ENCODE measurements around the gene EXT2.

Gene EXT2

DNA sequence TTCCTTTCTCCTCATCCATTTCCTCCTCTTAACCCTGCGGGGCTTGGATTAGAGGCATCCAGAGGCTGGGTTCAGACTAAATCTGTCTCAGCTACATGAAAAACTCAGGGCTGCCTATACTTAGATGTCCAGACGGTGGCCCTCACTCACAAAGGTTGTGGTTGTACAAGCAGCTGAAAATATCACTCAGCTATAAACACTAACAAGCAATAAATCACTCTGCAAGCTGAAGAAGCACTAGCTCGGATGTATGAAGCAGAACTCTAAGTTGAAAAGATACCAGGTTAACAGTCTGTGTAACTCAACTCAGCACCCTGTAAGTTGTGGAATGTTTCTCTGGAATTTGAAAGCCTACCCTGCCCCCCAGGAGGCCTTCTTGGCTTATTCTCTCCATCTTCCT, 82.9 kb downstream of the EXT2 start:
- H3K4me1 ChIP-seq (ENCODE audit: control insufficient read depth, insufficient read depth, low read length) = peaks cover 6% of the 10 kb centered on the region
- H3K4me3 ChIP-seq (ENCODE audit: low read depth, low read length) = no peak overlapping the region
- H3K36me3 ChIP-seq (ENCODE audit: control insufficient read depth, insufficient read depth, low read length) = no peaks in the 10 kb centered on the region
- H3K9ac ChIP-seq (ENCODE audit: low read depth, low read length) = no peak overlapping the region
- H3K9me3 ChIP-seq (ENCODE audit: control insufficient read depth, insufficient read depth, low read length) = no peaks in the 10 kb centered on the region
- no peaks in the 10 kb centered on the region for H3K27me3 ChIP-seq (ENCODE audit: control insufficient read depth, insufficient read depth, low read length)

DNA sequence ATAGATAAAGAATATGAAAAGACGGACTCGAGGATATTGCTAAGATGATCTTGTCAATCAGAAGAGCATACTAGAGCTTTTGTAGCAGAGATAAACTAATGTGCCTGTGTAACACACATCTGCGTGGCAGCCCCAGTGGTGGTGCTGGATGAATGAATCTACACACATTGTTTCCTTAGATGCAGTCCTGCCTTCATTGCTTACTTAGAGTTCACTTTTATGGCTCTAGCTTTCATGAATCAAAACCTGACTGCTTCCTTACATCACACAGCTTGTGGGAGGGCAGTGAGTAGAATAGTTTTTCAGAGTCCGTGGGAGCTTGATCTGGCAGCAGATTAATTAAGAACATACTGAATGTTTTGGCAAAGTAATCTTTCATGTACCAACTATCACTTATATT, 83.7 kb downstream of the EXT2 start:
- Histone ChIP-seq H3K36me3 (ENCODE audit: control insufficient read depth, insufficient read depth, low read length) (no peaks in the 10 kb centered on the region), H3K9ac (ENCODE audit: low read depth, low read length) (no peak overlapping the region), H3K9me3 (ENCODE audit: control insufficient read depth, insufficient read depth, low read length) (no peaks in the 10 kb centered on the region), H3K4me1 (ENCODE audit: control insufficient read depth, insufficient read depth, low read length) (peaks cover 6% of the 10 kb centered on the region), H3K27me3 (ENCODE audit: control insufficient read depth, insufficient read depth, low read length) (no peaks in the 10 kb centered on the region), H3K4me3 (ENCODE audit: low read depth, low read length) (no peak overlapping the region)

DNA sequence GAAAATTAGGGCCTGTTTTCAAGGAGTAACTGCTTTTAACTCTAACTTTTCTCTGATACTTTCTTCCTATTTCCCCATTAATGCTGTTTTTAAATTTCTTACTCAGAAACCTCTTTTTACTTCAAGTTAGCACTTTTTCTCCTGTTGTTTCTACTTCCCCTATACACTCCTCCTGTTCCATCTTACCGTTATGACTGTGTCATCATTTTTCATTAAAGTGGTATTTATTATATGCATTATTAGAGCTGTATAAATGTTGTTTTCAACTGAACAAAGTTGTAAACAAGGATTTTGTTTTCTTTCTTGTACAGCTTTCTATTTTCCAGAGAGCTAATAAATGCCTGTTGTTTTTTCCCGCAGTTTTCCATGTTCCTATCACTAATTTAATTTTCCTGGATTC, 84.6 kb downstream of the EXT2 start:
- H3K9me3 ChIP-seq (ENCODE audit: control insufficient read depth, insufficient read depth, low read length) = no peaks in the 10 kb centered on the region
- peaks cover 6% of the 10 kb centered on the region for H3K4me1 ChIP-seq (ENCODE audit: control insufficient read depth, insufficient read depth, low read length)
- H3K27me3 ChIP-seq (ENCODE audit: control insufficient read depth, insufficient read depth, low read length) = no peaks in the 10 kb centered on the region
- no peak overlapping the region for H3K9ac ChIP-seq (ENCODE audit: low read depth, low read length)
- no peaks in the 10 kb centered on the region for H3K36me3 ChIP-seq (ENCODE audit: control insufficient read depth, insufficient read depth, low read length)
- no peak overlapping the region for H3K4me3 ChIP-seq (ENCODE audit: low read depth, low read length)

DNA sequence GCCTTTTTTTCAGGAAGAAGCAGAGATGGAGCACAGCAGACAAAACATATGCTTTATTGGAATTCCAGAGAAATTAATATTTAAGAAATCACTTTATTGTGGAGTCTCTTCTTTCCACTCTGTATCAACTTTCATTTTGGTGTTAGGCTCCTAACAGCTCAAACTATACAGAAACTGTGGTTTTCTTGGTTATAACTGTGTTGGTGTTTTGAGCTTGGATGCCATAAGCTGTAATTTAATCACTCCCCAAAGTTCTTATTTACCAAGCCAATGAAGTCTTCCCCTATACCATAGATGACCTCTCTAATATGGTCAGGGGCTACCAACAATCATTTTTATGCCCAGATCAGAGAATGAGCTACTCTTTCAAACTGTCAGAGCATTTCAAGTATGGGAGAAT, 90.0 kb downstream of the EXT2 start:
- Histone ChIP-seq H3K4me1 (ENCODE audit: control insufficient read depth, insufficient read depth, low read length) (peaks cover 3% of the 10 kb centered on the region), H3K4me3 (ENCODE audit: low read depth, low read length) (no peak overlapping the region), H3K9me3 (ENCODE audit: control insufficient read depth, insufficient read depth, low read length) (no peaks in the 10 kb centered on the region), H3K9ac (ENCODE audit: low read depth, low read length) (no peak overlapping the region), H3K27me3 (ENCODE audit: control insufficient read depth, insufficient read depth, low read length) (no peaks in the 10 kb centered on the region), H3K36me3 (ENCODE audit: control insufficient read depth, insufficient read depth, low read length) (no peaks in the 10 kb centered on the region)

DNA sequence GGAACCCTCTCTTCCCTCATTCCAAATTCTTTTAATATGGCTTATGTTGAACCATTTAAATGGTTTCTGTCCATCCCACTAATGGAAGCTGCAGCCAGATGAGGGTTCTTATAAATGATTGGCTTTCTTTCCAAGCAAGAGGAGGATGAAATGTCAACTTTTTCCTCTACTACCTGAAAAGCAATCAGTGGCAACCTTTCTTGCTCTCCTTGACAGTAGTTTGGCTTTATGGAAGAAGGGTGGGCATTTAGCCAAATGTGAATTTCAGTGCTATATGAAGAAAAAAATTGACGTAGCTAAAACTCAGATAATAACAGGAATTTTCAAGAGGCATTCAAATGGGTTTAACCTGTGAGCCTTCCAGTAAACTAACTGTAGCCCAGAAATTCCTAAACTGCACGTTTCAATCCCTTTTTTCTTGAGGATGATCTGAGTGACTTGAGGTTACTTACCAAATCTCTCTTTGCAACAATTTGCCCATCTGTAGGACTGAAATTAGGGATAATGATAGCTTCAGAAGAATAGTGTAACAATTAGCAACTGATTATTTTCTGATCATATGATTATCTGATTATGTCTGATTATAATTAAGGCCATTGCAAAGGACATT, 90.9 kb downstream of the EXT2 start:
- Histone ChIP-seq H3K4me1 (ENCODE audit: control insufficient read depth, insufficient read depth, low read length) (peaks cover 10% of the 10 kb centered on the region), H3K4me3 (ENCODE audit: low read depth, low read length) (no peak overlapping the region), H3K36me3 (ENCODE audit: control insufficient read depth, insufficient read depth, low read length) (no peaks in the 10 kb centered on the region), H3K9ac (ENCODE audit: low read depth, low read length) (no peak overlapping the region), H3K27me3 (ENCODE audit: control insufficient read depth, insufficient read depth, low read length) (no peaks in the 10 kb centered on the region), H3K9me3 (ENCODE audit: control insufficient read depth, insufficient read depth, low read length) (no peaks in the 10 kb centered on the region)

DNA sequence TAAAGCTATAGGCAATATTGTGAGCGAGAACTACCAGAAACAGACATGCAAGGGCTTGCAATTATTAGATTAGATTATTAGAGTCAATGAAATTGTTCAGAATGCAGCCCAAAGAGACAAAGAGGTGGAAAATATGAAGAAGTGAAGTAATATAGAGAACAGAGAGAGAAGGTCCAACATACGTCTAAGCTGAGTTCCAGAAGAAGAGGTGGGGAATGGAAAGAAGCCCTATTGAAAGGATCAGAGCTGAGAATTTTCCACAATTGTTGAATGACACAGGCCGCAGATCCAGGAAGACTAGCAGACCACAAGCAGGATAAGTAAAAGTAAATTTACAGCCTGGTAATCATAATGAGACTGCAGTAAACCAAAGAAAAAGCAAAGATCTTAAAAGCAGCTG, 93.2 kb downstream of the EXT2 start:
- peaks cover 10% of the 10 kb centered on the region for H3K4me1 ChIP-seq (ENCODE audit: control insufficient read depth, insufficient read depth, low read length)
- H3K4me3 ChIP-seq (ENCODE audit: low read depth, low read length) = no peak overlapping the region
- no peak overlapping the region for H3K9ac ChIP-seq (ENCODE audit: low read depth, low read length)
- no peaks in the 10 kb centered on the region for H3K9me3 ChIP-seq (ENCODE audit: control insufficient read depth, insufficient read depth, low read length)
- no peaks in the 10 kb centered on the region for H3K27me3 ChIP-seq (ENCODE audit: control insufficient read depth, insufficient read depth, low read length)
- H3K36me3 ChIP-seq (ENCODE audit: control insufficient read depth, insufficient read depth, low read length) = no peaks in the 10 kb centered on the region

DNA sequence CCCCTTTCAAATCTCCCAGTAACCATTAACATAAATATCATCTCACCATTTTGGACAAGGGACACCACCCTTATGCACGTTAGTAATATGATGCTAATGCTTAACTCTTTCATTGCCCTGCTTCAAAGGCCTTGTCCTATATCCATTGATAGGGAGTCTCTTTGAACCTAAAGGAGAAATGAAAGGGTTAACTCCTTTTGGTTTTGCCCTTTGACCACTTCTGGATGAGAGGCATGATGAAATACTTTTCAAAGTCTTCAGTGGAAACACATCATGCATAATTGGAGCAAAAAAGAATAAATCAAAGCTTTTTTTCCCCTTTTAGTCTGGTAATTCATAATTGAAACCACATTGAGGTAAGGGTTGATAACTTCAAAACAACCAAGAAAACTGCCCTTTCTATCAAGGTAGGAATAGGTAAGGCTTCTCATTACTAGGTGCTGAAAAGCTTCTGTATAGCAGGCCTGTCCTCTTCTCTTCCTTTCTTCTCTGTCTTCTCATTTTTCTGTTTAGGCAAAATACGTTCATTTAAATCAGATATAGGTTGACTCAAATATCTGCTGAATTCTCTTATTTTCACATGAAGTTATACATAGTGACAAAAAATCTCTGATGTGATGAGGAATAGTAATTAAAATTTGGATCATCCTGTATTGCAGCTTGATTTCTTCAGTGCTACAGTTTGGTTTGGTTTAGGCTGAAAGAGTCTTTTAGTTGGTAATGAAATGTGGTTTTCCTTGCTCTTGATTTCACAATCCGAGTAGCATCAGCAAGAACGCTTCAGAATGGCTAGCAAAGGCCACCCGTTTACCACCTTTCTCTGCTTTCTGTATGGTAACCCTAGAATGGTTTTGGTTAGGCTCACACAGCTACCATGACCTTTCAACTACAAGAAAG, 94.8 kb downstream of the EXT2 start:
- H3K9ac ChIP-seq (ENCODE audit: low read depth, low read length) = no peak overlapping the region
- H3K36me3 ChIP-seq (ENCODE audit: control insufficient read depth, insufficient read depth, low read length) = no peaks in the 10 kb centered on the region
- no peaks in the 10 kb centered on the region for H3K9me3 ChIP-seq (ENCODE audit: control insufficient read depth, insufficient read depth, low read length)
- no peak overlapping the region for H3K4me3 ChIP-seq (ENCODE audit: low read depth, low read length)
- H3K4me1 ChIP-seq (ENCODE audit: control insufficient read depth, insufficient read depth, low read length) = peaks cover 10% of the 10 kb centered on the region
- H3K27me3 ChIP-seq (ENCODE audit: control insufficient read depth, insufficient read depth, low read length) = no peaks in the 10 kb centered on the region

DNA sequence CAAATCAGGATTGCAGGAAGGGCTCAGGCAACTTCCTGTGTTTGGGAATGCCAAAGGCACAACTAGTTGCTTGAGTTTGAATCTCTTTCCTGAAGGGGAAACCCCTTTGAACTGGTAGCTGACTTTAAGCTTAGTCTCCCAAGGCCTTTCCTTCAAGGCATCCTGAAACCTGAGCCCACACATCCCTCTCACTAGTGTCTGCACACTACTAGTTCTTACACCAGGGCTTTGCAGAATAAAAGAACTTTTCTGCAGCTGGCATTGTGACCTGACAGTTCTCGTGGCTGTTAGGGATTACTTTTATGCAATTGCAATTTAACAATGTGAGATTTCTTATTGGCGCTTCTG, 95.4 kb downstream of the EXT2 start:
- peaks cover 10% of the 10 kb centered on the region for H3K4me1 ChIP-seq (ENCODE audit: control insufficient read depth, insufficient read depth, low read length)
- H3K9me3 ChIP-seq (ENCODE audit: control insufficient read depth, insufficient read depth, low read length) = no peaks in the 10 kb centered on the region
- H3K4me3 ChIP-seq (ENCODE audit: low read depth, low read length) = no peak overlapping the region
- H3K27me3 ChIP-seq (ENCODE audit: control insufficient read depth, insufficient read depth, low read length) = no peaks in the 10 kb centered on the region
- H3K9ac ChIP-seq (ENCODE audit: low read depth, low read length) = no peak overlapping the region
- H3K36me3 ChIP-seq (ENCODE audit: control insufficient read depth, insufficient read depth, low read length) = no peaks in the 10 kb centered on the region

DNA sequence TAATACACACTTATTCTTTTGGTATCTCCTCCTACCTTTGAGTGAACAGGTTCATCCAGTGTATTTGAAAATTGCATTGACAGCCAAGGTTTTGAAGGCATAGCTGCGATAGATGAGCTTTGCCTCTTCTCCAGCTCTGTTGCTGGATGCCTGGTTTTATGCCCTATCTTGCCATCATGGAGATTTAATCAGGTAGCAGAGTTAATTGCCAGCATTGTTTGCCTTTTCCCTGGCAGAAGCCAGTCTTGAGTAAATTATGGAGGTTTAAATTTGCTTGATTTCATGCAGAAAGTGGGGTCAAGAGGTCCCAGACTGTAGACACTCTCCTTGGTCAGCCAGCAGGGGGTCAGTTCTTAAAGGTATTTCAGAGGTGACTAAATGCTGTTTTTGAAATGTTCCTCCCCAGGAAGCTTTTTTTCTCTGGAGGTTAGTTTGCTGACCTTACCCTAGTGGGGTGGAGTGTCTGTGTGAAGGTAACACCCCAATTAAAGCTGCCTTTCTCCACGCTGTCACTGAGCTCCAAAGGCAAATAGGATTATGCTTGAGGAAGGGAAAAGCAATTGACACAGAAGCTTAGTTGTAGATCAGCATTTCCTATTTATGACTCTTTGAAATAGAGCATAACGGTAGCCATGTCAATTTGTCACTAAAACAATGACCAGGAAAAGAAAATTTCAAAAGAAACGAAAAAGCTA, 96.0 kb downstream of the EXT2 start:
- Histone ChIP-seq H3K9ac (ENCODE audit: low read depth, low read length) (no peak overlapping the region), H3K9me3 (ENCODE audit: control insufficient read depth, insufficient read depth, low read length) (no peaks in the 10 kb centered on the region), H3K36me3 (ENCODE audit: control insufficient read depth, insufficient read depth, low read length) (no peaks in the 10 kb centered on the region), H3K4me1 (ENCODE audit: control insufficient read depth, insufficient read depth, low read length) (peaks cover 10% of the 10 kb centered on the region), H3K27me3 (ENCODE audit: control insufficient read depth, insufficient read depth, low read length) (no peaks in the 10 kb centered on the region), H3K4me3 (ENCODE audit: low read depth, low read length) (no peak overlapping the region)

DNA sequence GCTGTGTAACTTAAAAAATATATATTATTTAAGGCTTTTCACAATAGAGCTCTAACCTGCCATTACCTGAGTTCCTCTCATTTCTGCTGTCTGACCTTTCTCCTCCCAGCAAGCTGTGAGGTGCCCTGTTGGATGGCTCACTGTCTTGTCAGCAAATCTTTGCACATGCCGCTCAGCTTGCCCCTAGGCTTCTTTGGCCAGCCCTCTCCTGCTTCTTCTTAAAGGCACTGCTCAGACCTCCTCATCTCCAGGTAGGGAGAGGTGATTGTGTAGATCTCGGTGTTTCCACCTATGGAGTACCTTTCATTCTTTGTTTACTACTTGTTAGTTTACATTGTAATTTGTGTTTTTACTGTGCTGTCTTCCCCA, 96.5 kb downstream of the EXT2 start:
- H3K9ac ChIP-seq (ENCODE audit: low read depth, low read length) = no peak overlapping the region
- no peaks in the 10 kb centered on the region for H3K36me3 ChIP-seq (ENCODE audit: control insufficient read depth, insufficient read depth, low read length)
- H3K9me3 ChIP-seq (ENCODE audit: control insufficient read depth, insufficient read depth, low read length) = no peaks in the 10 kb centered on the region
- no peaks in the 10 kb centered on the region for H3K27me3 ChIP-seq (ENCODE audit: control insufficient read depth, insufficient read depth, low read length)
- H3K4me1 ChIP-seq (ENCODE audit: control insufficient read depth, insufficient read depth, low read length) = peaks cover 10% of the 10 kb centered on the region
- no peak overlapping the region for H3K4me3 ChIP-seq (ENCODE audit: low read depth, low read length)

DNA sequence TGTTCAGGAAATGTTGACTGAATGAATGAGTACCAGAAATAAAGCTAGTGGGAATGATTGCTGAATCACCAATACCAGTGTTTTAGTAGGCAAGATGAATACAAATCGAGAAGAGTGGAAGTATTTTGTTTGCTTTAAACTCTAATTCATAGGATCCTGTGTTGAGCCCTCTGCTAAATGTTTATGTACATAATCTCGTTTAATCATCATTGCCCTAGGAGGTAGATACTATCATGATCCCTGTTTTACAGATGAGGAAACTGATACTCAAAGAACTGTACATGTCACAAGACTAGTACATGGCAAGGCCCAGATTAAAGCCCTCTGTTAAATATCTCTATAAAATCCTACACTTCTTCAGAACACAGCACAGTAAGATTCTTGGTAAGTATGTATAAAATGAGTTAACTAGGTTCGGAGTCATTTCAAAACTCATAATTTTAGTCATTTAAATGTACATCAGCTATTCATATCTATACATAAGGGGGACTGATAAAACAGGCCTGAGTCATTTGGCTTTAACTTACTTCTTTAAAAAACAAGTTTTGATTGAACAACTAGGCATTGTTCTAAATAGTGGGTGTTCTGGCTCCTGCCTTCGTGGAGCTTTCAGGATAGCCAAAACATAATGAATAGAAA, 97.1 kb downstream of the EXT2 start:
- no peak overlapping the region for H3K4me3 ChIP-seq (ENCODE audit: low read depth, low read length)
- peaks cover 10% of the 10 kb centered on the region for H3K4me1 ChIP-seq (ENCODE audit: control insufficient read depth, insufficient read depth, low read length)
- no peaks in the 10 kb centered on the region for H3K27me3 ChIP-seq (ENCODE audit: control insufficient read depth, insufficient read depth, low read length)
- no peaks in the 10 kb centered on the region for H3K9me3 ChIP-seq (ENCODE audit: control insufficient read depth, insufficient read depth, low read length)
- no peaks in the 10 kb centered on the region for H3K36me3 ChIP-seq (ENCODE audit: control insufficient read depth, insufficient read depth, low read length)
- no peak overlapping the region for H3K9ac ChIP-seq (ENCODE audit: low read depth, low read length)
